Fibroblast of the aortic adventitia (primary cell): ENCODE data around the gene RNF4. TPM values are rescaled to one million over a fixed set of nuclear protein-coding genes. Genes with fewer than 3 reads are reported as not detected.
"Not testable (repeated sequence)": the region's sequence is repeated elsewhere in the genome, so short reads cannot be mapped to it uniquely, and the experiment has no call there.

Source experiments
- DNase-seq: peaks from one replicate; pipeline ENCODE4 v3.0.0-alpha.2; 2010; ENCODE audit warnings: low read depth
- H3K4me3 ChIP-seq: 2 replicates; pipeline ENCODE4 v1.5.1; 2011; ENCODE audit warnings: low read depth, mild to moderate bottlenecking, control low read depth, low read length, moderate library complexity
- total RNA-seq: library from RNA; depleted of rRNA; stranded (reverse); fragments of >200 nt; gene quantifications from 2 replicates; pipeline ENCODE4 v1.2.3, GENCODE V29; 2012; ENCODE audit warnings: low replicate concordance
- TF ChIP-seq, protein P1 (sequence below): IDR thresholded peaks from 2 replicates; pipeline ENCODE4 v1.5.1; 2011; ENCODE audit warnings: mild to moderate bottlenecking, low read length, control low read depth, inconsistent platforms; ENCODE audit not compliant: insufficient read depth

Gene RNF4
- total RNA-seq, 1 donor, result 75.6 TPM

DNA sequence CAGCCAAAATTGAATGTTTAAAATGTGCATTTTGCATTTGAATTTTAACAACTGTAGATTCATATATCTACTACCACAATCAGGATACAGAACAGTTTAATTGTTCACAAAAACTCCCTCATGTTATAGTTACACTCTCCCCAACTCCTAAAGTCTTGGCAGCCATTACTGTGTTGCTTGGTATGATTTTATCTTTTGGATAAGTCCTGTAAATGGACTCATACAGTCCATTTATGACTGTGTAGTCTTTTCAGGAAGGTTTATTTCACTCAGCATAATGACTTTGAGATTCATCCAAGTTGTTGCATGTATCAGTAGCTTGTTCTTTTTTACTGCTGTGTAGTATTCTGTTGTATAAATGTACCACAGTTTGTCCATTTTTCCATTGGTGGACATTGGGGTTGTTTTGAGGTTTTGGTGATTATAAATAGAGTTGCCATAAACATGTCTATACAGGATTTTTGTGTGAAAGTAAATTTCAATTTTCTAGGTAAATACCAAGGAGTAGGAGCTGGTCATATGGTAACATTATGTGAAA, 77.4 kb downstream of the RNF4 start:
- no peak for DNase-seq
- TF ChIP-seq, protein P1, sequence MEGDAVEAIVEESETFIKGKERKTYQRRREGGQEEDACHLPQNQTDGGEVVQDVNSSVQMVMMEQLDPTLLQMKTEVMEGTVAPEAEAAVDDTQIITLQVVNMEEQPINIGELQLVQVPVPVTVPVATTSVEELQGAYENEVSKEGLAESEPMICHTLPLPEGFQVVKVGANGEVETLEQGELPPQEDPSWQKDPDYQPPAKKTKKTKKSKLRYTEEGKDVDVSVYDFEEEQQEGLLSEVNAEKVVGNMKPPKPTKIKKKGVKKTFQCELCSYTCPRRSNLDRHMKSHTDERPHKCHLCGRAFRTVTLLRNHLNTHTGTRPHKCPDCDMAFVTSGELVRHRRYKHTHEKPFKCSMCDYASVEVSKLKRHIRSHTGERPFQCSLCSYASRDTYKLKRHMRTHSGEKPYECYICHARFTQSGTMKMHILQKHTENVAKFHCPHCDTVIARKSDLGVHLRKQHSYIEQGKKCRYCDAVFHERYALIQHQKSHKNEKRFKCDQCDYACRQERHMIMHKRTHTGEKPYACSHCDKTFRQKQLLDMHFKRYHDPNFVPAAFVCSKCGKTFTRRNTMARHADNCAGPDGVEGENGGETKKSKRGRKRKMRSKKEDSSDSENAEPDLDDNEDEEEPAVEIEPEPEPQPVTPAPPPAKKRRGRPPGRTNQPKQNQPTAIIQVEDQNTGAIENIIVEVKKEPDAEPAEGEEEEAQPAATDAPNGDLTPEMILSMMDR, result no peak
- no peak overlapping the region for H3K4me3 ChIP-seq

GRCh38 chr4:2546961-2547691, 78.2 kb downstream of the RNF4 start:
- DNase-seq, H3K4me3 ChIP-seq: not testable (repeated sequence)

- DNase-seq, result no peak
- no peak overlapping the region for H3K4me3 ChIP-seq
- TF ChIP-seq, protein P1, result no peak
Observed at GRCh38 chr4:2551118-2551517, 82.2 kb downstream of the RNF4 start.

DNA sequence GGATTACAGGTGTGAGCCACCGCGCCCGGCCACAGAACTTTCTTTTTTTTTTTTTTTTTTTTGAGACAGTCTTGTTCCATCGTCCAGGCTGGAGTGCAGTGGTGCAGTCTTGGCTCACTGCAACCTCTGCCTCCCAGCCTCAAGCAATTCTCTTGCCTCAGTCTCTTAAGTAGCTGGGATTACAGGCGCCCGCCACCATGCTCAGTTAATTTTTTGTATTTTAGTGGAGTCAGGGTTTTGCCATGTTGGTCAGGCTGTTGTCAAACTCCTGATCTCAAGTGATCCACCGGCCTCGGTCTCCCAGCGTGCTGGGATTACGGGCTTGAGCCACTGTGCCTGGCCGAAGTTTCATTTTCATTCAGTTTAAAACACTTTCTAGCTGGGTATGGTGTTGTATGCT, 83.9 kb downstream of the RNF4 start:
- DNase-seq, result no peak
- TF ChIP-seq, protein P1, result no peak
- H3K4me3 ChIP-seq, result no peak overlapping the region

DNA sequence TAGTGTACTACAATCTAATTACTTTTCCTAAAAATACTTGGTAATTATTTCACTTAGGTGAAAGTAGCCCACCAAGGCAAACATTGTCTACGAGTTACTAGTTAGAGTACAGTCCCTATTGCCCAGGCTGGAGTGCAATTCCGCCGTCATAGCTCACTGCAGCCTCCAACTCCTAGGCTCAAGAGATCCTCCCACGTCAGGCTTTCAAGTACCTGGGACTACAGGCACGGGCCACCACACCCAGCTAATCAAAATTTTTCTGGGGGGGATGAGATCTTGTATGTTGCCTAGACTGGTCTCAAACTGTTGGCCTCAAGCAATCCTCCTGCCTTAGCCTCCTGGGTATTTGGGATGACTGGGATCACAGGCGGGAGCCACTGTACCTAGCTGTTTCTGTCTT, 89.4 kb downstream of the RNF4 start:
- TF ChIP-seq, protein P1, result no peak
- DNase-seq, result no peak
- no peak overlapping the region for H3K4me3 ChIP-seq

- no peak for DNase-seq
- no peak overlapping the region for H3K4me3 ChIP-seq
- TF ChIP-seq, protein P1, result no peak
Observed at GRCh38 chr4:2560167-2560566, 91.3 kb downstream of the RNF4 start.

Other genes starting within 250 kb of the RNF4 start
- 18.9 and 28.0 TPM in 2 replicates for gene HAUS3, start 227.0 kb upstream of the RNF4 start, total RNA-seq
- gene POLN, start 227.0 kb upstream of the RNF4 start, total RNA-seq, result 3.7 and 4.9 TPM in 2 replicates
- 43.5 and 73.5 TPM in 2 replicates for gene MXD4, start 207.0 kb upstream of the RNF4 start, total RNA-seq
- gene ZFYVE28, start 50.5 kb upstream of the RNF4 start, total RNA-seq, result 7.7 and 14.0 TPM in 2 replicates
- not detected in 2 replicates for gene CFAP99, start 50.2 kb upstream of the RNF4 start, total RNA-seq
- gene FAM193A, start 67.5 kb downstream of the RNF4 start, total RNA-seq, result 17.4 and 38.7 TPM in 2 replicates